Osteoblast (primary cell): Measurements from ENCODE around the gene LYRM1. TPM values are rescaled to one million over a fixed set of nuclear protein-coding genes. Genes with fewer than 3 reads are reported as not detected.

Experiments used
- DNase-seq: peaks from one replicate; pipeline ENCODE4 v3.0.0; 2011; ENCODE audit warnings: low spot score, mixed read lengths; ENCODE audit not compliant: insufficient read length; ENCODE audit errors: missing footprints
- H2AFZ ChIP-seq: 2 replicates; pipeline ENCODE4 v1.6.0; 2011; ENCODE audit warnings: mild to moderate bottlenecking, low read length
- H3K27ac ChIP-seq: 2 replicates; pipeline ENCODE4 v1.5.1; 2011; ENCODE audit warnings: mild to moderate bottlenecking, low read depth, low read length, moderate library complexity
- H3K27me3 ChIP-seq: 2 replicates; pipeline ENCODE4 v1.6.0; 2012; ENCODE audit warnings: mild to moderate bottlenecking, control low read depth, inconsistent platforms, low read length, moderate library complexity; ENCODE audit not compliant: insufficient read depth
- H3K36me3 ChIP-seq: 2 replicates; pipeline ENCODE4 v1.5.1; 2011; ENCODE audit warnings: mild to moderate bottlenecking, low read length, control low read depth, moderate library complexity; ENCODE audit not compliant: insufficient read depth
- H3K4me1 ChIP-seq: 2 replicates; pipeline ENCODE4 v1.5.1; 2011; ENCODE audit warnings: mild to moderate bottlenecking, low read length, control low read depth, moderate library complexity; ENCODE audit not compliant: insufficient read depth
- H3K4me2 ChIP-seq: 2 replicates; pipeline ENCODE4 v1.6.0; 2011; ENCODE audit warnings: mild to moderate bottlenecking, low read length; ENCODE audit not compliant: insufficient read depth
- H3K4me3 ChIP-seq: fragments of 200-600 bp; sonication (generic); 3 replicates; pipeline ENCODE4 v1.5.1; 2012; ENCODE audit warnings: mild to moderate bottlenecking, low read length, inconsistent platforms; ENCODE audit not compliant: insufficient read depth
- H3K79me2 ChIP-seq: 2 replicates; pipeline ENCODE4 v1.6.0; 2012; ENCODE audit warnings: mild to moderate bottlenecking, low read length, control low read depth, inconsistent platforms; ENCODE audit not compliant: insufficient read depth
- H3K9me3 ChIP-seq: 2 replicates; pipeline ENCODE4 v1.5.1; 2011; ENCODE audit warnings: low read depth, low read length, control low read depth
- H4K20me1 ChIP-seq: 2 replicates; pipeline ENCODE4 v1.6.0; 2012; ENCODE audit warnings: mild to moderate bottlenecking, low read length, control low read depth; ENCODE audit not compliant: insufficient read depth
- total RNA-seq: library from RNA; depleted of rRNA; stranded (reverse); fragments of >200 nt; gene quantifications from 2 replicates; pipeline ENCODE4 v1.2.3, GENCODE V29; 2012
- TF ChIP-seq, protein P1 (sequence below): IDR thresholded peaks from 2 replicates; pipeline ENCODE4 v1.5.1; 2011; ENCODE audit warnings: mild to moderate bottlenecking, low read depth, low read length, moderate library complexity; ENCODE audit errors: extremely low read depth

LYRM1 gene
- total RNA-seq, 1 donor = 44.9 TPM

DNA sequence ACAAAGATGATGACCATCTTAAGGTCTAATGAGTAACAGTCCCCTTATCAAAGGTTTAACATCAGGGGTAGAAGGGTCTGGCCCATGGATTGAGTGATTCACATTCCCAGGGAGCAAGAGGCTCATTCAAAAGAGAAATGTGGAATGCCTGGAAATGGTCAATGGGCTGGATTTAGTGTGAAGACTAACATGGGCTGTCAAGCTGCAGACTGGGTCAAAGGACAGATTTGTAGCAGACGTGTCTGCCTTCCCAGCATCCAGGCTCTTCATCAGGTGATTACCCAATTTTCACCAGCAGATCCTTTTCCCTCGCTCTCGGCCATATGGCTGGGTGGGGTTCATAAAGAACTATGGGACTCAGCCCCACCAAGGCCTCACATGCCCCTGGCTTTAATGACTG, 27.2 kb upstream of the LYRM1 start:
- DNase-seq = no peak
- Histone ChIP-seq H2AFZ (no peak overlapping the region), H3K4me1 (peaks cover 46% of the 10 kb centered on the region), H4K20me1 (peaks cover 77% of the 10 kb centered on the region), H3K4me3 (no peak overlapping the region), H3K4me2 (no peak overlapping the region), H3K27me3 (no peaks in the 10 kb centered on the region), H3K79me2 (peaks cover 98% of the 10 kb centered on the region), H3K36me3 (peaks cover 8% of the 10 kb centered on the region), H3K27ac (peak overlapping the region; percentile 26), H3K9me3 (no peaks in the 10 kb centered on the region)
- TF ChIP-seq, protein P1, sequence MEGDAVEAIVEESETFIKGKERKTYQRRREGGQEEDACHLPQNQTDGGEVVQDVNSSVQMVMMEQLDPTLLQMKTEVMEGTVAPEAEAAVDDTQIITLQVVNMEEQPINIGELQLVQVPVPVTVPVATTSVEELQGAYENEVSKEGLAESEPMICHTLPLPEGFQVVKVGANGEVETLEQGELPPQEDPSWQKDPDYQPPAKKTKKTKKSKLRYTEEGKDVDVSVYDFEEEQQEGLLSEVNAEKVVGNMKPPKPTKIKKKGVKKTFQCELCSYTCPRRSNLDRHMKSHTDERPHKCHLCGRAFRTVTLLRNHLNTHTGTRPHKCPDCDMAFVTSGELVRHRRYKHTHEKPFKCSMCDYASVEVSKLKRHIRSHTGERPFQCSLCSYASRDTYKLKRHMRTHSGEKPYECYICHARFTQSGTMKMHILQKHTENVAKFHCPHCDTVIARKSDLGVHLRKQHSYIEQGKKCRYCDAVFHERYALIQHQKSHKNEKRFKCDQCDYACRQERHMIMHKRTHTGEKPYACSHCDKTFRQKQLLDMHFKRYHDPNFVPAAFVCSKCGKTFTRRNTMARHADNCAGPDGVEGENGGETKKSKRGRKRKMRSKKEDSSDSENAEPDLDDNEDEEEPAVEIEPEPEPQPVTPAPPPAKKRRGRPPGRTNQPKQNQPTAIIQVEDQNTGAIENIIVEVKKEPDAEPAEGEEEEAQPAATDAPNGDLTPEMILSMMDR = no peak

DNA sequence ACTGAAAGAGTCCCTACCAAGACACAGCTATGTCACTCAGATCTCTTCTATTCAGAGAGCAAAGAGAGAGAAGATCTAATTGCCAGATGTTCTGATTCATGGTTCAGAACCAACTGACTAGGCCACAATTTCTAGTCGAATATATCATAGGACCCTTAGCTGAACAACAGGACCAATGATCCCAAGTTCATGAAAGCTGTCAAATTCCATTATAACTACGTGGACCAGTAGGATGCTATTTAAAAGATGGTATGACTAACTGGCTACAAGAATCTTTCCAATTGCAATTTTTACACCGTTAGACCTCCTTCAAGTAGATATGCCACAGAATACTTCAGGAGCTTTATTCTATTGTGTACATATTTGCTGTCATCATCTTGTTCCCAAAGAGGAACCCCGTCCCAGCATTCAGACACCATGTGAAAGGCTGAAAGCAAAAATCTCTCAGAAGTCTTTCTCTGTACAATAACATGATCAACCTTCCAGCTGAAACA, 26.4 kb upstream of the LYRM1 start:
- H3K27ac ChIP-seq = peak overlapping the region; percentile 26
- peaks cover 98% of the 10 kb centered on the region for H3K79me2 ChIP-seq
- H2AFZ ChIP-seq = no peak overlapping the region
- H4K20me1 ChIP-seq = peaks cover 77% of the 10 kb centered on the region
- peaks cover 46% of the 10 kb centered on the region for H3K4me1 ChIP-seq
- no peaks in the 10 kb centered on the region for H3K27me3 ChIP-seq
- no peak overlapping the region for H3K4me2 ChIP-seq
- DNase-seq = no peak
- peaks cover 14% of the 10 kb centered on the region for H3K36me3 ChIP-seq
- H3K9me3 ChIP-seq = no peaks in the 10 kb centered on the region
- TF ChIP-seq, protein P1 = no peak
- H3K4me3 ChIP-seq = no peak overlapping the region

DNA sequence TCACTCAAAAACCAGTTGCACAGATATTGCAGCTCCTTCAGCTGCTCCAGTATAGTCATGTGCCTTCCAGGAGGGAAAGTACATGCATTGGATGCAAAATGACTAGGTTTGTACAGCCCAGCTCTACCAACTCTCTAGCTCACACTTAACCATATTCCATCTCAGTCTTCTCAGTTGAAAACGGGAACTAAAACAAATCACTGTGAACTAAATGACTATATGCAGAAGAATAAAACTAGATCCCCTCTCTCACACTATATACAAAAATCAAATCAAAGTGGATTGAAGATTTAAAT, 25.3 kb upstream of the LYRM1 start:
- no peak for DNase-seq
- Histone ChIP-seq H3K36me3 (peaks cover 14% of the 10 kb centered on the region), H3K9me3 (no peaks in the 10 kb centered on the region), H3K79me2 (peaks cover 99% of the 10 kb centered on the region), H3K27me3 (no peaks in the 10 kb centered on the region), H3K4me1 (peaks cover 55% of the 10 kb centered on the region), H3K4me3 (no peak overlapping the region), H4K20me1 (peaks cover 79% of the 10 kb centered on the region), H3K4me2 (no peak overlapping the region), H3K27ac (no peak overlapping the region), H2AFZ (no peak overlapping the region)
- TF ChIP-seq, protein P1 = no peak

DNA sequence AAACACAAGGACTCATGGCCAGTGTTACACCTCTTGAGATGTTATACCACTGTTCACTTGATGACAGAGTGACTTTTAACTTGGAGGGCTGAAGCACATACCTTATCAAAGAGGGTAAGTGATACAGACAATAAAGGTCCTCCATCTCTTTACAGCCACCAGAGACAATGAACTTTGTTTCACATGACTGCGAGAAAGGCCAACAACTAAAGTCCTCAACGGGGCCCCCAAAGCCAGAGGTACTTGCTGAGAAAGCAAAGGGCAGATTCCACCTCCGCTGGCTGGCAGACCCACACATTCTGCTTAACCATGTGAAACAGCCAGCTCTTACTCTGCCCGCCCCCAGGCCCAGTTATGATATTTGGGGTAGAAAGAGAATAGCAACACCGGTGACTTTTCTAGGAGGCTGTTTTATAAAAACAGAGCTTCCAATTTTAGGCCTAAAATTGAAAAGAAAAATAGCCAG, 21.9 kb upstream of the LYRM1 start:
- Histone ChIP-seq H3K4me3 (peak overlapping the region; percentile 13), H4K20me1 (peaks cover 65% of the 10 kb centered on the region), H3K27me3 (no peaks in the 10 kb centered on the region), H3K79me2 (peaks cover 96% of the 10 kb centered on the region), H3K4me2 (peak overlapping the region; percentile 66), H2AFZ (no peak overlapping the region), H3K9me3 (no peaks in the 10 kb centered on the region), H3K27ac (peak overlapping the region; percentile 70), H3K36me3 (peaks cover 14% of the 10 kb centered on the region), H3K4me1 (peaks cover 53% of the 10 kb centered on the region)
- TF ChIP-seq, protein P1 = no peak
- no peak for DNase-seq
